ENCODE results near the gene BLACAT1. TPM values are rescaled to one million over a fixed set of nuclear protein-coding genes. Genes with fewer than 3 reads are reported as not detected.
"Not testable (repeated sequence)": the region's sequence is repeated elsewhere in the genome, so short reads cannot be mapped to it uniquely, and the experiment has no call there.

BLACAT1 gene
- total RNA-seq, 4 donors from 2014 or later, result 0.44 TPM; not detected in 3

GRCh38 chr1:205436776-205437410 is 19.0 kb downstream of the BLACAT1 start:
- no peak overlapping the region for H3K4me3 ChIP-seq
- no peaks in the 10 kb centered on the region for H3K9me3 ChIP-seq
- no peak for TF ChIP-seq EP300 (IDR thresholded peaks at IDR 0.05)
- no peak for TF ChIP-seq POLR2A (IDR thresholded peaks at IDR 0.05)
- TF ChIP-seq CTCF (IDR thresholded peaks at IDR 0.05), result no peak
- H3K27me3 ChIP-seq, result peaks cover 0 to 31% of the 10 kb centered on the region in 2 donors
- H3K36me3 ChIP-seq, result no peaks in the 10 kb centered on the region
- WGBS, 2 donors, result 89 to 91% methylated on average over 5 of the region's 5 CpGs
- peaks cover 0 to 37% (median 23%) of the 10 kb centered on the region in 4 donors for H3K4me1 ChIP-seq
- H3K27ac ChIP-seq, result no peak overlapping the region
- DNase-seq (ENCODE audit: low spot score in 2 of 2), result no peak

GRCh38 chr1:205435578-205436573 is 20.0 kb downstream of the BLACAT1 start:
- 46 to 57% methylated on average over 11 of the region's 11 CpGs for WGBS, 2 donors
- peaks cover 0 to 31% of the 10 kb centered on the region in 2 donors for H3K27me3 ChIP-seq
- no peak for TF ChIP-seq CTCF (IDR thresholded peaks at IDR 0.05)
- no peak for TF ChIP-seq POLR2A (IDR thresholded peaks at IDR 0.05)
- TF ChIP-seq EP300 (IDR thresholded peaks at IDR 0.05), result no peak
- H3K27ac ChIP-seq, result no peak overlapping the region
- no peaks in the 10 kb centered on the region for H3K36me3 ChIP-seq
- DNase-seq (ENCODE audit: low spot score in 2 of 2), result no peak
- H3K4me3 ChIP-seq, result no peak overlapping the region
- H3K9me3 ChIP-seq, result no peaks in the 10 kb centered on the region
- H3K4me1 ChIP-seq, result peaks cover 0 to 31% (median 16%) of the 10 kb centered on the region in 4 donors

GRCh38 chr1:205434738-205435137 is 21.1 kb downstream of the BLACAT1 start:
- no peak for TF ChIP-seq POLR2A (IDR thresholded peaks at IDR 0.05)
- TF ChIP-seq EP300 (IDR thresholded peaks at IDR 0.05), result no peak
- TF ChIP-seq CTCF (IDR thresholded peaks at IDR 0.05), result no peak
- H3K4me1 ChIP-seq, result peaks cover 0 to 30% (median 12%) of the 10 kb centered on the region in 4 donors
- H3K27me3 ChIP-seq, result peaks cover 0 to 31% of the 10 kb centered on the region in 2 donors
- H3K27ac ChIP-seq, result no peak overlapping the region
- H3K36me3 ChIP-seq, result no peaks in the 10 kb centered on the region
- no peak overlapping the region for H3K4me3 ChIP-seq
- DNase-seq (ENCODE audit: low spot score in 2 of 2), result no peak
- H3K9me3 ChIP-seq, result no peaks in the 10 kb centered on the region
- WGBS, 2 donors, result 50 to 57% methylated on average over 6 of the region's 6 CpGs

- peaks cover 0 to 31% of the 10 kb centered on the region in 2 donors for H3K27me3 ChIP-seq
- H3K27ac ChIP-seq; H3K4me3 ChIP-seq; DNase-seq (ENCODE audit: low spot score in 2 of 2); H3K36me3 ChIP-seq; H3K9me3 ChIP-seq: not testable (repeated sequence)
- WGBS, 2 donors, result 73 to 93% methylated on average over 1 of the region's 1 CpG
- peaks cover 0 to 12% (median 2%) of the 10 kb centered on the region in 4 donors for H3K4me1 ChIP-seq
These were observed 23.2 kb downstream of the BLACAT1 start for GRCh38 chr1:205432692-205433091.

GRCh38 chr1:205432116-205432515 is 23.7 kb downstream of the BLACAT1 start:
- Histone ChIP-seq H3K9me3 (no peaks in the 10 kb centered on the region), H3K27ac (no peak overlapping the region), H3K36me3 (no peaks in the 10 kb centered on the region), H3K4me1 (peaks cover 0 to 12% (median 2%) of the 10 kb centered on the region in 4 donors), H3K27me3 (peaks cover 0 to 31% of the 10 kb centered on the region in 2 donors), H3K4me3 (no peak overlapping the region)
- WGBS, 2 donors, result 53 to 60% methylated on average over 2 of the region's 2 CpGs
- no peak for TF ChIP-seq POLR2A (IDR thresholded peaks at IDR 0.05)
- no peak for TF ChIP-seq CTCF (IDR thresholded peaks at IDR 0.05)
- TF ChIP-seq EP300 (IDR thresholded peaks at IDR 0.05), result no peak
- no peak for DNase-seq (ENCODE audit: low spot score in 2 of 2)

Measured in tibial nerve (tissue), 4 donors.